DMS 273 treated with DMSO at 0.1 percent for 48 hours (cell line): ENCODE measurements around the gene PAK6.
A peak's percentile ranks its signal among the peaks of the same experiment; 100 is the strongest.

Experiments
- DNase-seq: peaks from one replicate; lab custom pipeline; 2025; lab: John Stamatoyannopoulos, UW

The PAK6 gene

GRCh38 chr15:40310001-40310959 is 71.4 kb downstream of the PAK6 start:
- DNase-seq, result no peak

- no peak for DNase-seq
Measured at GRCh38 chr15:40310993-40311392, 72.1 kb downstream of the PAK6 start.

GRCh38 chr15:40312370-40313158 is 73.7 kb downstream of the PAK6 start:
- no peak for DNase-seq

GRCh38 chr15:40313531-40314398 is 74.9 kb downstream of the PAK6 start:
- no peak for DNase-seq

GRCh38 chr15:40314723-40315276 is 75.9 kb downstream of the PAK6 start:
- DNase-seq, result no peak

- DNase-seq, result no peak
Measured at GRCh38 chr15:40316931-40317330, 78.1 kb downstream of the PAK6 start.

- no peak for DNase-seq
Measured at GRCh38 chr15:40317580-40317979, 78.7 kb downstream of the PAK6 start.

GRCh38 chr15:40320409-40320808 is 81.5 kb downstream of the PAK6 start:
- no peak for DNase-seq

- peak; percentile 26 for DNase-seq
Measured at GRCh38 chr15:40320931-40321371, 82.1 kb downstream of the PAK6 start.

GRCh38 chr15:40322531-40323238 is 83.8 kb downstream of the PAK6 start:
- DNase-seq, result no peak

- DNase-seq, result peak; percentile 85
Measured at GRCh38 chr15:40323239-40323952, 84.5 kb downstream of the PAK6 start, which contains the start of gene INAFM2. Gene INAFM2 (plus strand): TSS chr15:40323692. CDS start chr15:40324056, 364 bp downstream.

- DNase-seq, result no peak
Measured at GRCh38 chr15:40323953-40324937, 85.4 kb downstream of the PAK6 start.

GRCh38 chr15:40325188-40325587 is 86.3 kb downstream of the PAK6 start:
- no peak for DNase-seq

- DNase-seq, result no peak
Measured at GRCh38 chr15:40325700-40326099, 86.8 kb downstream of the PAK6 start.
